ENCODE results near the gene ALDH1A2. TPM values are rescaled to one million over a fixed set of nuclear protein-coding genes. Genes with fewer than 3 reads are reported as not detected.

The ALDH1A2 gene
- total RNA-seq, 1 experiment from 2014 or later: 1.5 TPM

GRCh38 chr15:57950381-57950946, 115.0 kb downstream of the ALDH1A2 start:
- no TSS peak for BruUV-seq (replicated peaks)
- Histone ChIP-seq H3K9me3 (ENCODE audit: low read depth, low read length, poor library complexity, severe bottlenecking) (no peaks in the 10 kb centered on the region), H3K4me3 (ENCODE audit: low read depth, low read length, poor library complexity, severe bottlenecking) (no peak overlapping the region), H3K27me3 (replicated peaks; ENCODE audit: insufficient read depth, low read depth, low read length, poor library complexity) (no peaks in the 10 kb centered on the region), H3K27ac (ENCODE audit: low read depth, low read length, poor library complexity, severe bottlenecking) (no peak overlapping the region), H3K36me3 (ENCODE audit: insufficient read depth, low read length, poor library complexity, severe bottlenecking) (no peaks in the 10 kb centered on the region), H3K4me1 (ENCODE audit: insufficient read depth, low read length, poor library complexity, severe bottlenecking) (no peaks in the 10 kb centered on the region)
- TF ChIP-seq EZH2 (IDR thresholded peaks at IDR 0.05; ENCODE audit: borderline replicate concordance, low read depth, low read length, poor library complexity, severe bottlenecking) (no peak), CTCF (conservative IDR thresholded peaks at IDR 0.05; ENCODE audit: low read depth, low read length) (no peak)
- POLR2A ChIA-PET (ENCODE audit: low non-redundant PET): no interaction called here
- peak; percentile 5 for DNase-seq (ENCODE audit: low spot score)
- intact Hi-C loops (cut with micrococcal nuclease; ENCODE audit: unreplicated experiment): no loop called here
- CTCF ChIA-PET: no interaction called here

GRCh38 chr15:57949374-57949943, 116.1 kb downstream of the ALDH1A2 start:
- no peaks in the 10 kb centered on the region for H3K36me3 ChIP-seq (ENCODE audit: insufficient read depth, low read length, poor library complexity, severe bottlenecking)
- POLR2A ChIA-PET (ENCODE audit: low non-redundant PET): no interaction called here
- CTCF ChIA-PET: no interaction called here
- no peaks in the 10 kb centered on the region for H3K27me3 ChIP-seq (replicated peaks; ENCODE audit: insufficient read depth, low read depth, low read length, poor library complexity)
- H3K9me3 ChIP-seq (ENCODE audit: low read depth, low read length, poor library complexity, severe bottlenecking): no peaks in the 10 kb centered on the region
- H3K4me1 ChIP-seq (ENCODE audit: insufficient read depth, low read length, poor library complexity, severe bottlenecking): no peaks in the 10 kb centered on the region
- no peak overlapping the region for H3K4me3 ChIP-seq (ENCODE audit: low read depth, low read length, poor library complexity, severe bottlenecking)
- BruUV-seq (replicated peaks): no TSS peak
- TF ChIP-seq CTCF (conservative IDR thresholded peaks at IDR 0.05; ENCODE audit: low read depth, low read length) (no peak), EZH2 (IDR thresholded peaks at IDR 0.05; ENCODE audit: borderline replicate concordance, low read depth, low read length, poor library complexity, severe bottlenecking) (no peak)
- intact Hi-C loops (cut with micrococcal nuclease; ENCODE audit: unreplicated experiment): no loop called here
- no peak overlapping the region for H3K27ac ChIP-seq (ENCODE audit: low read depth, low read length, poor library complexity, severe bottlenecking)
- no peak for DNase-seq (ENCODE audit: low spot score)

- no peak overlapping the region for H3K27ac ChIP-seq (ENCODE audit: low read depth, low read length, poor library complexity, severe bottlenecking)
- no peaks in the 10 kb centered on the region for H3K36me3 ChIP-seq (ENCODE audit: insufficient read depth, low read length, poor library complexity, severe bottlenecking)
- intact Hi-C loops (cut with micrococcal nuclease; ENCODE audit: unreplicated experiment): no loop called here
- no peaks in the 10 kb centered on the region for H3K4me1 ChIP-seq (ENCODE audit: insufficient read depth, low read length, poor library complexity, severe bottlenecking)
- no TSS peak for BruUV-seq (replicated peaks)
- DNase-seq (ENCODE audit: low spot score): no peak
- H3K4me3 ChIP-seq (ENCODE audit: low read depth, low read length, poor library complexity, severe bottlenecking): no peak overlapping the region
- CTCF ChIA-PET: no interaction called here
- no peaks in the 10 kb centered on the region for H3K9me3 ChIP-seq (ENCODE audit: low read depth, low read length, poor library complexity, severe bottlenecking)
- TF ChIP-seq CTCF (conservative IDR thresholded peaks at IDR 0.05; ENCODE audit: low read depth, low read length) (no peak), EZH2 (IDR thresholded peaks at IDR 0.05; ENCODE audit: borderline replicate concordance, low read depth, low read length, poor library complexity, severe bottlenecking) (no peak)
- POLR2A ChIA-PET (ENCODE audit: low non-redundant PET): no interaction called here
- H3K27me3 ChIP-seq (replicated peaks; ENCODE audit: insufficient read depth, low read depth, low read length, poor library complexity): no peaks in the 10 kb centered on the region
Measured at GRCh38 chr15:57948351-57949289, 116.9 kb downstream of the ALDH1A2 start.
